ENCODE measurements around the gene DIP2C.
"Not testable (repeated sequence)": the region's sequence is repeated elsewhere in the genome, so short reads cannot be mapped to it uniquely, and the experiment has no call there.

The DIP2C gene

DNA sequence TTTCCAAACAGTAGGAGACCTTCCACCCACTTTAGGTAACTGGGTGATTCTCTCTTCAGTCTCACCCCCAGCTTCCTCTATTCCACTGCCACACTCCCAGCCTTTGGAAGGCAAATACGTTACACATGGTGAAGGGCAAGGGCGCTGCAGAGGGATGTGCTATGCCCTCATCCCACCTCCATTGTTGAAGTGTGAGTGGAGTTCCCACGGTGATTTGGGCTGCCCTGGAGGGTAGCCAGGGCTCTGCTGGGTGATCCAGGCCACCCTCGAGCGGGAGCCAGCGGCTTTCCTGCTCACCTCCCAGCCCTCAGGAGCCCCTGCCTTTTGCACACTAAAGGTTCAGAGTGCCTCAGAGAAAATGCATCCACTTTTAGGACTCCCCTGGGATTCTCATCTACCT is 373.1 kb downstream of the DIP2C start:
- no peak for DNase-seq

DNA sequence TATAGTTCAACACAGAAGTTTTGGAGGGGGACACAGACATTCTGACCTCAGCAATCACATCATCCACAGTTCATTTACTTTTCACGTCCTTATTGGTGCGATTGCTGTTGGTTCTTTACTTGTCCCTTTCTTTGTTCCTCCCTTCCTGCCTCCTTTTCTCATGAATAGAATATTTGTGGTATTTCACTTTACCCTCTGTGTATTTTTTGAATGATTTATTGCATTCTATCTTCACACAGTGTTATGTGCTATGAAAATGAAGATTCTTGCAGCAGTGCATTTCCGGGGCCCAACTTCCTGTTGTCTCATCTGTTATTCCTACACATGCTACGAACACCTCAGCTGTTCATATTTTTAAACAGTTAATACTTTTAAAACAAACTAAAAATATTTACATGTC is 374.6 kb downstream of the DIP2C start:
- peak in 1 of 5 experiments; percentile 52 for DNase-seq

DNA sequence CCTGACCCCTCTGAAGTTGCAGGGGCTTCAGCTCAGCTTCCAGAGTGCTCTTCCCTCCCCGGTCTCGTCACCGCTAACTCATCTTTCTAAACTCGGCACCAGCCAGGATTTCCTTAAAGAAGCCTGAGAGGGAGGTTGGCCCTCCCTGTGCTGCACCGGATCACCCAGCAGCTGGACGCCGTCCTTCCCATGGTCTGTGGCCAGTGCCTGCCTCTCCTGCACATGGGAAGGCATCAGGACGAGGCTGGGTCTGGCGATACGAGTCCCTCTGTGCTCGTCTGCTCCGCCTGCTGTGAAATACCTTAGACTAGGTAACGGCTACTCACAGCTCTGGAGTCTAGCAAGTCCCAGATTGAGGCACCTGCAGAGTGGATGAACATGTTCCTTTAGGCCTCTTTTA is 375.1 kb downstream of the DIP2C start:
- DNase-seq = no peak

DNA sequence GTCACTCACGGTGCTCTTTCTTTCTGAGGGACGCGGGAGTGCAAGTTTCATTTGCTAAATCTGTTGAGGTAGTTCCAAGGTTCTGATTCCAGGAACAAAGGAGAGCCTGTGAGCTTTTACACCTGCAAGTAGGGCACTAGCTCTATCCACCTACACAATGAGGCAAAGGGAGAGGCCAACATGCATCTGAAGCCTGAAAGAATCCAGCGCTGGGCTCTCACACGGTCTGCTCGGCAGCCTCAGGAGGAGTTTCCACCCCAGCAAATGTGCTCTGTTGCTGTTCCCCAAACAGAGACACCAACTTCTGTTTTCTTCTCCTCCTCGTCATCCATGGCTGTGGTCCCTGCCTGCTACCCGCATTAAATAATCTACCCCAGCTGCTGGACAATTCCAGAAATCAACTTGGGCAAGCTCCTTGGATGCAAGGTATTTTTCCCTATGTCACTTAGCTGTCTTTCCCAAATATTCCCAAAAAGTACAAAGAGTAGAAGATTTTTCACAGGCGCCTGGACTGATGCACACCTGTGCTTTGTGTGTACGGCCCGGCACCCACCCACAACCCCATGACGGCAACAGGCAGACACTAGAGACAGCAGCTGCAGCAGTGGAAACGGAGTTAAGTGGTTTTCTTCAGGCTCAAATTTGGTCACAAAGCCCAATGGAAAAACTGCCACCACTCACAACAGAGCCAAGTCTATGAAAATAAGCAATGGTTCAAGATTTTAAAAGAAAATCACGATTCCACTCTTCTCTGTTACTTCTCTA is 377.4 kb downstream of the DIP2C start:
- no peak for DNase-seq

DNA sequence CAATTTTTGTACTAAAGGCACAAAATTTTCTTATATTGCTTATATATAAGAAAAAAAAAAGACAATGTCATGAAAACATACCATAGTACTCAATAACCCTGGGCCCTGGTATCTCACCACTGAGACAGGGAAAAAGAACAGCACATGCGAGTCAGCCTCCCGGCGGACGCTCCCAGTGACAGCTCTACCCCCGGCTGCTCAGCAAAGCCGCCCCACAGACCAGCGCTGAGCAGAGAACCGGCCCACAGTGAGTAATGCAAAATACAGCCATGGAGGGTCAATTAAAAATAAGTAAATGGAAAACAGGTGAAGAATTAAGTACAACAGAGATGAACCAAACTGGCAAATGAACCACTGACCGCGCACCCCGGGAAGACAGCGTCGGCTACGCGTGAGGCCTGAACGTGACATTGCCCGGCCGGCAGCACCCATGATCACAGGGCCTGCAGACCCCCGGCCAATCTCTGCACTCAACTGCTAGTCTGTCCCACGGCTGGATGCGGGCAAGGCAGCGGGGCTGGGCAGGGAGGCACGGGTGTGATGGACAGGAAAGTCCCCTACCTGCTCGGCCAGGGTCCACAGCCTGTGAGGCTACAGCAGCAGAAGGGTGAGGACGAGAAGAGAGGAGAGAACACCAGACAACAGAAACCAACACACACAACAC is 378.4 kb downstream of the DIP2C start:
- no peak for DNase-seq

DNA sequence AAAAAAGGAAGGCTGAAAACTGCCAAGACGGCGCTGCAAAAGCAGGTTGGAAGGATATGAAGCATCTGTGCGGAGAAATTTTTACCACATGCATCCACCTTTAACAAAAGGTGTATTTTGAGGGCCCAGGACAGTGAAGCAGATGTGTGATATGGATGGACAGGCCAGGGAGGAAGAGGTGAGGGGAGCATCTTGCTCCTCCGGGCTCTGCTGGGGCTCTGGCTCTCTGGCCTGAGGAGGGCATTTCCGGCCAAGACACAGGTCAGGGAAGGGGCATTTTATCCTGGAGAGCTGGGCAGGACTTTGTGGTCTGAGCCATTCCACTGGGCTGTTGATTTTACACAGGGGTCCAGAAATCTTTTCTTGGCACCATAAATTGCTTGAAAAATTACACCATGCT is 379.1 kb downstream of the DIP2C start:
- DNase-seq = no peak

DNA sequence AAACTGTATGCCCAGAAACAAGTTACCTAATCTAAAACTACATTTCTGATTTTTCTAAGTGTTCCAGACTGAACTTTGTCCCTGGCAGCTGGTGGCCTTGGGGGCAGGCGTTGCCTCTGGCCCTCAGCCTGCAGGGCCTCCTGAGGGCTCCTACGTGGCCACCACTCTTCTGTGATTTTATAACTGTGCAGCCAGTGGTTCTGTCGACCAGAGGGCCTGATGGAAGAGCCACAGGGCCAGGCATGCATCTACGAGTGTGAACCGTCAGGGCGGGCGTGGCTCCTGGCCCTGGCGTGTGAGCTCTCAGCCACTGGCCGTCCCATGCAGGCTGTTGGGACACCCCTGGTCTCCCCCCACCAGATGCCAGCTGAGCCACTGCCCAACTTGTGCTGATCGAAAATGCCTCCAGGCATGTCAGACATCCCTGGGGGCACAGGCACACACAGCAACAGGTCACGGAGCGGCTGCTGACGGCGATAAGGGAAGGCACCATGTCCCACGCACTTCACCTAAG is 380.8 kb downstream of the DIP2C start:
- no peak for DNase-seq

DNA sequence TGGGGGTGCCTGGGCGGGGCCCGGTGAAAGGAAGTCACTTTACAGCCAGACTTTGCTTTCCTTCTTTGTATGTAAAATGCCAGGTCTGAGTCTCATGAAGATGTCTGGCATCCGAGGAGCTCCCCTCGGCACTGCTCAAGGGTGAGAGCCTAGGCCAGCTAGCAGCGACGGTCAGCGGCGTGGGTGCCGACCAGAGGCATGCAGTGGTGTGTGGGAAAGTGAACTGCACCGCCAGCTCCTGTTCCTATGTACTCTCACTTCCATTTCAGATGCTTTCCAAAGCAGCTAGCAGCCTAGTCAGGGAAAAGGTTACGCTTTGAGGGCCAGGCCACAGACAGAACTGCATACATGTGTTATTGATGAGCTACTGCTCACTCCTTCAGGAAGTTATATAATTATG is 381.4 kb downstream of the DIP2C start:
- DNase-seq = no peak

DNA sequence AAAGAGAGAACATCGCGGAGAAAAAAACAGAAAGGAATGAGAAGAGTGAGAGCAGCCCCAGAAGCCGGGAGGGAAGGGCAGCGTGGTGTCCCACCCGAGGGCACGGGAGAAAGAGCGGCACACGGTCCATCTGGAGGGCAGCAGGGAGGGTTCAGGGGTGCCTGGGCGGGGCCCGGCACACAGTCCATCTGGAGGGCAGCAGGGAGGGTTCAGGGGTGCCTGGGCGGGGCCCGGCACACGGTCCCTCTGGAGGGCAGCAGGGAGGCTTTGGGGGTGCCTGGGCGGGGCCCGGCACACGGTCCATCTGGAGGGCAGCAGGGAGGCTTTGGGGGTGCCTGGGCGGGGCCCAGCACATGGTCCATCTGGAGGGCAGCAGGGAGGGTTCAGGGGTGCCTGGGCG is 381.8 kb downstream of the DIP2C start:
- DNase-seq = no peak

DNA sequence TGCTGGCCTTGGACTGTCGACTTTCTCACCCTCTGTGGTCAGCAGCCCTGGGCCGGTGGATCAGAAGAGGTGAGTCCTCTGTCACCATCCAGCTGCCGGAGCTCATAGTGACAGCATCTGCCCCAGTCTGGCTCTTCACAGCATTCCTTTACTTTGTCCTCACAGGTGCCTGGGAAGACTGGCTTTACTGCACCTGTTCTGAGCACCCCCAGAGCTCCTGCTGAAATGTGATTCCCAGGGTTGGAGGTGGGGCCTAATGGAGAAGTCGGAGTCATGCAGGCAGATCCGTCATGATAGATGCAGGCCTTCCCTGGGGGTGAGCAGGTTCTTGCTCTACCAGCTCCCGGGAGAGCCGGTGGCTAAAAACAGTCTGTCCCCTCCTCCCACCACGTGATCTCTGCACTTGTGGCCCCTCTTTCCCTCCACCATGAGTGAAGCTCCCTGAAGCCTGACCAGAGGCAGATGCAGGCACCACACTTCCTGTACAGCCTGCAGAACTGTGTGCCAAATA is 382.7 kb downstream of the DIP2C start:
- no peak for DNase-seq

DNA sequence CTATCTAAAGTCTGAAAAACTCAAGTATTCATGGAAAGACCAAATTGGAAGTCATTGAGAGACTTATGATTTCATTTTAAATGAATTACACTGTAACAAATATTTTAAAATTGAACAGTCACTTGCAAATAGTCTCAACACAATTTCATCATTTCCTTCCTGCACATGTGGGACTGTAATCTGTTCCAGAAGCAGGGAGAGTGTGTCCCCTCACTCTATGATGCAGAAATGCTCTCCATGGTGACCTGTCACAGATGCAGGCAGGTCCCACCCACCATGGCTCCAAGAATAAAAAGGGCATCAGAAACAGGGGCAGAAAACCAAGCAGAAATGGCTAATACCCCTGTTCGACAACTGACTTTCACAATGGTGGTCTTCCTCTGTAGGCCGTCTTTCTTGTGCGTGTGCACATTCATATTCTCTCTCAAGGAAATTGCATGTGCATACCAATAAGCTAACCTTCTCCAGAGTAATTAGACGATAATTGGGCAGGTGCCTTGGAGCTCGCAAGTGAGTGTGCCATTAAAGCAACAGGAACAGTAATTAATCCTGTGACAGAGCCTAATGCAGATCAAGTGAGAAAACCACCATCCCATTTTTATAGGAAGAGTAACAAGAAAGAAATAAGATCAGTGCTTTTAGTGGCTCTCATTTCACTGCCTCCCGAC is 383.3 kb downstream of the DIP2C start:
- DNase-seq = no peak

DNA sequence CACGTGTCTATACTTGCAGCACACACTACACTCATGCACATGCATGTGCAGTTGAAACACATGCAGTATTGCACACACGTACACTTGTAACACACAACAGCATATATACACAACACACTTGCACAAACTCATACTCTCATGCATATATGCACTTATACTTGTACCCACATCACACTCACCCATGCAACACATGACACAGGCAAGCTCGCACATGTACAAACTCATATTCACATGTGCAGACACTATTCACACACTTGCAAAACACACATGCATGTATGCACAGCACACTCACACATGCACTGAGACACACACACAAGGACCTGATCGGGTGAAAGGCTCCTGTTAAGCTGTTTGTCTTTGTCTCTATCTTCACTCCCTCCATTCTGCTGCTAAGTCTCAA is 384.4 kb downstream of the DIP2C start:
- DNase-seq = no peak

DNA sequence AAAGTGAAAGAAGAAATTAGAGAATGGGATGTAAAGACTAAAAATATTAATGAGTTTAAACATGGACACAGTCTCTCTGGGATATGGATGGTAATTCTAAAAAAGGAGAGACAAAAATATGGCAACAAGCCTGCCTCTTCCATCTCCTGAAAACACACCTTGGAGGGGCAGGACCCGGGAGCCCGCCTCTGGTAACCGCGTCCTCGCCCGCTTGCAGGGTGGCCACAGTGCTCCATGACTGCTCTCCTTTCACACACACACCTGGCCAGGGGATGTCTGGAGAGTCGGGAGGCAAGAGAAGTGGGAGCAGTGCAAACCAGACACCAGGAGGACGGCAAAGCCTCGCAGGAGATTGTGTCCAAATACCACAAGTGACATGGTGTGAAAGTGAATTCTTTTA is 387.9 kb downstream of the DIP2C start:
- no peak for DNase-seq

DNA sequence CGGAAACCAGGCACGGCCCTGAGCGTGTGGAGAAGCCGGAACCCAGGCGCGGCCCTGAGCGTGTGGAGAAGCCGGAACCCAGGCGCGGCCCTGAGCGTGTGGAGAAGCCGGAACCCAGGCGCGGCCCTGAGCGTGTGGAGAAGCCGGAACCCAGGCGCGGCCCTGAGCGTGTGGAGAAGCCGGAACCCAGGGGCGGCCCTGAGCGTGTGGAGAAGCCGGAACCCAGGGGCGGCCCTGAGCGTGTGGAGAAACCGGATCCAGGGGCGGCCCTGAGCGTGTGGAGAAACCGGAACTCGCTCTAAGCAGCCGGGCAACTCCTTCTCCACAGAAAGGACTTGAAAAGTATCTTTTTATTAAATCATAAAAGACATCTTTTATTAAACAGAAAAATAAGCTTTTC is 388.9 kb downstream of the DIP2C start:
- DNase-seq = not testable (repeated sequence)

DNA sequence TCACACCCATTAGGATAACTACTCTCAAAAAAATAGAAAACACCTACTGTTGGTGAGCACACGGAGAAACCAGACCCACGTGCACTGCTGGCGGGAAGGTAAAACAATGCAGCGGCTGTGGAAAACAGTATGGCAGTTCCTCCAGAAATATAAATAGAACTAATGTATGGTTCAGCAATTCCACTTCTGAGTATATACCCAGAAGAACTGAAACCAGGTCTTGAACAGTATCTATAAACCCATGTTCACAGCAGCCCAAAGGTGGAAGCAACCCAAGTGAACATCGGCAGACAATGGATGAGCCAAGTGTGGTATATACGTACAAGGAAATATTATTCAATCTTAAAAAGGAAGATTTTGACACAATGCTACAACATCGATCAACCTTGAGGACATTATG is 389.5 kb downstream of the DIP2C start:
- DNase-seq = no peak

DNA sequence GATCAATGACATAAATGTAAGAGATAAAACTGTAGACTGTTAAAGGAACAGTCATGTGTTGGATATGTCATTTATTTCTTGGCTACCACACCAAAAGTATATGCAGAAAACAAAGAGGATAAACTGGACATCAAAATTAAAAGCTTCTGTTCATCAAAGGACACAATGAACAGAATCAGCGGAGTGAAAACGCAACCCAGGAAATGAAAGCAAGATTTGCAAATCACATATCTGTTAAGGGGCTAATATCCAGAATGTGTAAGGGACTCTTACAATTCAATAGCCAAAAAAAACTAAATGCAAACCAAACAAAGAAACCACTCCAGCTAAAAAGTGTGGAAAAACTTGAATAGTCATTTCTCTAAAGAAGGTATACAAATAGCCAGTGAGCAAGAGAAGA is 390.0 kb downstream of the DIP2C start:
- DNase-seq = no peak

DNA sequence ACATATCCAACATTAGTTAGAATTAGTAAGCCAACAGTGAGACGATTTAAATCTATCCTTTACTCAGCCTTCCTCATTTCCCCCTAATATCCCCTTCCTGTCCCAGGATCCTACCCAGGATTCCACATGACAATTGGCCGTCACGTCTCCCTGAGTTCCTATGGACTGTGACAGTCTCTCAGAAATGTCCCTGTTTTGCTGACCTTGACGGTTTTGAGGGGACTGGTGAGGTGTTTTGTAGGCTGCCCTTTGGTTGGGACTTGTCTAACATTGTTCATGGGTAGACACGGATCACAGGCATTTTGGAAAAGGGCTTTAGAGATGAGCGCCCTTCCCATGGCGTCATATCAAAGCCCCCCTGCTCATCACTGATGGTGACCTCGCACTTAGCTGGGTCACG is 391.4 kb downstream of the DIP2C start:
- DNase-seq = no peak

DNA sequence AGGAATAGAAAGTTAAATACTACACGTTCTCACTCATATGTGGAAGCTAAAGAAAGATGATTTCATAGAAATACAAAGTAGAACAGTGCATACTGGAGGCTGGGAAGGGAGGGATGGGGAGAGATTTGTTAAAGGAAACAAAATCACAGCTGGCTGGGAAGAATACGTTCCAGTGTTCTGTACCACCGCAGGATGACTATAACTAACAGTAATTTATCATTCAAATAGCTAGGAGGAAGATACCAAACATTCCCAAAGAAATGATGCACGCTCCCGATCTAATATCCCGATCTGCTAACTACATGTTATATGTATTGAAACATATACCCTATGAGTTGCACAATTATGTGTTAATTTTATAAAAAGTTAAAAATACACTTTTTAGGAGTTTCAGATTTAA is 391.9 kb downstream of the DIP2C start:
- DNase-seq = no peak

DNA sequence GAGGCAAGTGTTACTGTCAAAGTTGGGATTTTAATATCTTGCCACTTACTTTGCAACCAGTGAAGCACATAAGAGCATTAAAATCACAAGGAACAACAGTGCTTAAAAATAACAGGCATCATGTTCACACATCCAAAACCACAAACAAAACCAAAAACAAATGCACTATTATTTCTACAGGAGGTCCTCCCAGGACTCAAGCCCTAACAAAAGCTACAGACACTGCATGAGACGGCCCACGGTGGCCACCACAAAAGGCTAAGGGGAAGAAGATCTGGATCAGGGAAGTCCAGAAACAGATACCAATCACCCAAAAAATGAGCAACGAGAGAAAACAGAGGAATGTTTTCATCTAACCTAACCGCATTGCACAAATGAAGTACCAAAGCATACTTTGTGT is 395.8 kb downstream of the DIP2C start:
- no peak for DNase-seq

DNA sequence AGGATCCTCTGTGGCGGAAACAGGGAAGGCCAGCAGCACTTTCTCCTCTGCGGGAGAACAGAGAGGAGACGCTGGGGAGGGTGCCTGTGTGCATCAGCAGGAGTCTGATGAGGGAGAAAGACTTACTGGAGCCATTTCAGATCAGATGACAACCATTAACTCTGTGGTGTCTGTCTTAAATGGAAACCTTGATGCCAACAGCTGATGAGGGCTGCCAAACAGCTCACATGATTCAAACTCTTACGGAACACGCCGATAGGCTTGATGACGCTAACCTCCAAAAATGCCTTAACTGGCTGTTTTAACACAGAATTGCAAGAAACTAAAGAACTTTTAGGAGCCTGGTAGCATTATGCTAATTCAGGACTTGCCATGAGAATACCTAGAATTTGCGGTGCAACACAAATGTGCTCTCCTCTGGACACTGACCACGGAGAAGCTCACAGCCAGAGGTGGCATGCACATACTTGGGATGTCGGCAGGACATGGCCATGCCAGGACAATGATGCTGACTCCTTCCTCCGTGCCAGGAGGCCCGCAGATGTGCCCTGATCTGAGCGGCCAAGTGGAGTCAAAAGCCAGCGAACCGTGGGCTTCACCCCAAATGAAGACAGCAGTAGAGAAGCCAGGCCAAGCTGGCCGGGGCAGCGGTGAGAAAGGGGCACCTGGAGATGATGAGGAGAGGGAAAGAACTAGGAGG is 399.3 kb downstream of the DIP2C start:
- no peak for DNase-seq

DNA sequence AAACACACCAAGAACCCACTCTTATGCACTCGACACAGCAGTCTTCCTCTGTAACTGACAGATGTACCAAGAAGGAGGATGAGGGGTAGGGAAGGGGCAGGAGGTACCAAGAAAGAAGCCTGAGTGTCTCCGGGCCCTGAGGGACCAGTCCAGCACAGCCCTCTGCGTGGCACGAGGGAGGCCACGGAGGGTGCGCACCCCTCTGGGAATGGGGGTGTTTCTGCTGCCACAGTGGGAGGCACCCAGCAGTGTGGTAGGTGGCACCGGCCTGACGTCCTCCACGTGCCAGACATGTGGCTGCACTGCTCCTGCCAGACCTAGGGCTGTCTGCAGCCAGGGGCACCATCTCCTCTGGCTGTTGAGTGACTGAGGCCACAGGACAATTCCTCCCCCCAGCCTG is 399.9 kb downstream of the DIP2C start:
- no peak for DNase-seq

DNA sequence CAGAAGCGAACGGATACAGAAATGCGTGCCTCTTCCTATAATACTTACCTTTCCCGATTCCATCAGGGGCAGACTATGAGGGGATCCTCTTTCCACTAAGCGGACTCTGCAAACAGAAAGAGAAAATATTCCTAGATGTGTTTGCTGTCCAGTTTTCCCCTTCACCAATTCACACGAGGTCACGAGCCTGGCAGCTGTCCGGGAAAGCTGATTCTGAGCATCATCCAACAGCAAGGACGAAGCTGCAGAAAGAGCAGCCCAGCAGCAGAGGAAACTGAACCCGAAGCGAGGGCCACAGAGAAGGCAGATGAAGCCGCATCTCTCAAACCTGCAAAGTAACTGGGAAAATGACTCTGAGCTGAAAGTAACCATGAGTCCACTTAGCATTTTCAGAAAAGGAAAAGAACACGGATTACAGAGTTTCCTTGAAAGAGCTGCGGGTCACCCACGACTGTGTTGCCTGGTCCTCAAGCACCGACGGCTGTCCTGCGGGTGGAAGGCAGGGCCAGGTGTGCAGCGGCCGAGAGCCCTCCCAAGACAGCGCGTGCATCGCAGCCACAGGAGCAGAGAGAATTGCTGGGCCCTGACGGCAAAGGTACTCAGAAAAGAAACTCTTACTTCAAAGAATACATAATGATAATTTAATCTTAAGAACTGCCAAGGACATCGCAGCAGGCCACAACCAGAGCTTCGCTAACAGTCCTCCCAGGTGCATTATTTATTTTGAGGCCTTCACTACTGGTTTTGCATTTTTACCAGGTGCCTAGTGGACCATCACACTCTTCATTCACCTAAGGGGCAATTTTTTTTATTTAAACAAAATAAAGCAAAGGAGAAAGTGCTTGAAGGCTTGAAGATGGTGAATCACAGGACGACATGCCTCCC is 400.9 kb downstream of the DIP2C start:
- DNase-seq = no peak

Data from T-helper 2 cell (primary cell).